ENCODE results near the gene KDM4D.
"Not testable (repeated sequence)": the region's sequence is repeated elsewhere in the genome, so short reads cannot be mapped to it uniquely, and the experiment has no call there.

Gene KDM4D

GRCh38 chr11:94928117-94928990, 45.2 kb upstream of the KDM4D start:
- TF ChIP-seq PKNOX1 (IDR thresholded peaks at IDR 0.05), result no peak
- TF ChIP-seq ARNT (IDR thresholded peaks at IDR 0.05), result no peak
- TF ChIP-seq TARDBP (IDR thresholded peaks at IDR 0.05), result no peak
- no peak for TF ChIP-seq NFRKB (IDR thresholded peaks at IDR 0.05)
- TF ChIP-seq FOXK2 (IDR thresholded peaks at IDR 0.05), result no peak
- CTCF ChIA-PET, result no interaction called here
- POLR2A ChIA-PET, result no interaction called here
- DNase-seq (ENCODE audit: extremely low spot score), result no peak

GRCh38 chr11:94932072-94932471, 41.4 kb upstream of the KDM4D start:
- DNase-seq (ENCODE audit: extremely low spot score); POLR2A ChIA-PET; CTCF ChIA-PET: not testable (repeated sequence)

GRCh38 chr11:94932503-94932902, 41.0 kb upstream of the KDM4D start:
- DNase-seq (ENCODE audit: extremely low spot score), result no peak
- POLR2A ChIA-PET, result no interaction called here
- TF ChIP-seq FOXK2 (IDR thresholded peaks at IDR 0.05) (no peak), BHLHE40 (IDR thresholded peaks at IDR 0.05; ENCODE audit: borderline replicate concordance) (no peak), FOXA1 (IDR thresholded peaks at IDR 0.05) (no peak)
- CTCF ChIA-PET, result no interaction called here

GRCh38 chr11:94933223-94934130, 40.0 kb upstream of the KDM4D start:
- no peak for DNase-seq (ENCODE audit: extremely low spot score)
- ChIA-PET CTCF (no interaction called here), POLR2A (interaction anchor here (0.6 to 0.9 kb wide), 2 partner anchors 40 to 130 kb away, joined by 3 read pairs; partner anchors contain the start of genes CWC15 and KDM4D)
- no peak for TF ChIP-seq HDGF (IDR thresholded peaks at IDR 0.05; ENCODE audit: borderline replicate concordance)
- TF ChIP-seq CTBP1 (IDR thresholded peaks at IDR 0.05; ENCODE audit: borderline replicate concordance), result no peak
- TF ChIP-seq BHLHE40 (IDR thresholded peaks at IDR 0.05; ENCODE audit: borderline replicate concordance), result no peak
- no peak for TF ChIP-seq FOXA1 (IDR thresholded peaks at IDR 0.05)
- TF ChIP-seq ELF4 (IDR thresholded peaks at IDR 0.05), result no peak
- TF ChIP-seq FOXM1 (IDR thresholded peaks at IDR 0.05; ENCODE audit: borderline replicate concordance), result no peak
- TF ChIP-seq SUZ12 (IDR thresholded peaks at IDR 0.05), result no peak
- TF ChIP-seq PKNOX1 (IDR thresholded peaks at IDR 0.05), result no peak
- TF ChIP-seq NFRKB (IDR thresholded peaks at IDR 0.05), result no peak
- no peak for TF ChIP-seq ZNF384 (IDR thresholded peaks at IDR 0.05)

- CTCF ChIA-PET, result no interaction called here
- TF ChIP-seq FOXK2 (IDR thresholded peaks at IDR 0.05) (no peak), FOXM1 (IDR thresholded peaks at IDR 0.05; ENCODE audit: borderline replicate concordance) (no peak), HDGF (IDR thresholded peaks at IDR 0.05; ENCODE audit: borderline replicate concordance) (no peak)
- POLR2A ChIA-PET, result interaction anchor here (0.9 kb wide), 1 partner anchor 39 kb away, joined by 3 read pairs; the partner anchor contains the start of genes CWC15 and KDM4D
- no peak for DNase-seq (ENCODE audit: extremely low spot score)
These were observed 39.1 kb upstream of the KDM4D start for GRCh38 chr11:94934362-94934761.

- no peak for DNase-seq (ENCODE audit: extremely low spot score)
- ChIA-PET CTCF (no interaction called here), POLR2A (no interaction called here)
- TF ChIP-seq ELF4 (IDR thresholded peaks at IDR 0.05) (no peak), SUZ12 (IDR thresholded peaks at IDR 0.05) (no peak), SP1 (IDR thresholded peaks at IDR 0.05) (no peak), ZNF384 (IDR thresholded peaks at IDR 0.05) (no peak), ARNT (IDR thresholded peaks at IDR 0.05) (no peak), BHLHE40 (IDR thresholded peaks at IDR 0.05; ENCODE audit: borderline replicate concordance) (no peak), NFRKB (IDR thresholded peaks at IDR 0.05) (no peak)
These were observed 38.7 kb upstream of the KDM4D start for GRCh38 chr11:94934846-94935245.

- TF ChIP-seq ARNT (IDR thresholded peaks at IDR 0.05), result no peak
- peak; percentile 24; the same call in 1 of the 2 replicates for TF ChIP-seq PKNOX1 (IDR thresholded peaks at IDR 0.05)
- POLR2A ChIA-PET, result no interaction called here
- CTCF ChIA-PET, result no interaction called here
- peak; percentile 19 for DNase-seq (ENCODE audit: extremely low spot score)
These were observed 35.1 kb upstream of the KDM4D start for GRCh38 chr11:94938095-94939055.

All from HEK293T (cell line).